Measurements from ENCODE around the gene CD101. TPM values are rescaled to one million over a fixed set of nuclear protein-coding genes. Genes with fewer than 3 reads are reported as not detected.

The CD101 gene
- total and polyA plus RNA-seq, 2 of the 8 experiments (the other 6 are each of a cell fraction or from before 2014, with no cell fraction given) = 1.1 to 1.2 TPM

DNA sequence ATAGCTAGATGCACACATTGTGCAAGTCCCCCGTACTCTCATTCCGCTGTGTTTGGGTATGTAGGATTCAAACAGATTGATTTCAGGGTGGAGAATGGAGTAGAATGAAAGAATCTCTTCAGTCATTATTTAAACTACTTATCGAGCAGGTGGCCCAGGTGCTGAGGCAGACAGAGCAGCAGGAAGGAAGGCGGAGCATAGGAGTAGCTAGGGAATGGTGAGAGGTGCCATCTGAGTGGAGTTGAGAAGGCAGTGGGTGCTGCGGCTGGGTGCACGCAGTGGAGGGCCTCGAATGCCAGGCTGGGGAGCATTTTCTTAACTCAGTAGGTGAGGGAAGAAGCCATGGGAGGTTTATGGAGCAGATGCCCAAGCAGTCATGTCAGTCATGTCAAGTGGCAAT, 45.2 kb upstream of the CD101 start:
- Histone ChIP-seq H3K23me2 (ENCODE audit: low read depth, low read length) (no peaks in the 10 kb centered on the region; the same call in 1 of the 2 replicates), H2BK5ac (ENCODE audit: low read depth, low read length) (no peak overlapping the region), H4K91ac (replicated peaks; ENCODE audit: insufficient read length, low read length) (no peak overlapping the region), H3K23ac (ENCODE audit: insufficient read length) (no peak overlapping the region), H3K9ac (replicated peaks in 1 of 4; ENCODE audit: extremely low read depth in 1 of 4, low read depth in 3 of 4, low read length in 3 of 4) (no peak overlapping the region), H4K5ac (ENCODE audit: insufficient read length, low read depth, low read length) (no peak overlapping the region), H3K14ac (ENCODE audit: insufficient read length) (no peak overlapping the region), H3K4ac (replicated peaks; ENCODE audit: insufficient read length, low read depth, low read length) (no peak overlapping the region), H2BK15ac (ENCODE audit: low read length) (no peak overlapping the region), H2BK120ac (replicated peaks; ENCODE audit: low read depth, low read length) (no peak overlapping the region), H2AFZ (ENCODE audit: low read length) (no peak overlapping the region), H4K8ac (ENCODE audit: extremely low read depth, insufficient read depth, low read length) (no peak overlapping the region; the same call in 1 of the 2 replicates), H3K27ac (ENCODE audit: low read depth, low read length) (no peak overlapping the region), H3K27me3 (replicated peaks in 1 of 4; ENCODE audit: control insufficient read depth in 3 of 4, extremely low read depth in 1 of 4, insufficient read depth in 3 of 4, low read length in 3 of 4) (no peaks in the 10 kb centered on the region), H3K79me1 (ENCODE audit: low read depth, low read length) (peaks cover 5% of the 10 kb centered on the region; the same call in 1 of the 2 replicates), H3K4me3 (ENCODE audit: extremely low read depth in 1 of 4, insufficient read depth in 2 of 4, low read depth in 3 of 4, low read length in 4 of 4) (no peak overlapping the region), H2AK5ac (ENCODE audit: low read depth, low read length) (no peak overlapping the region), H3K36me3 (ENCODE audit: control insufficient read depth in 2 of 4, insufficient read depth in 4 of 4, low read length in 3 of 4) (peaks cover 0 to 3% (median under 1%) of the 10 kb centered on the region in 4 experiments; a peak in 3 of 8 replicates), H3K4me2 (ENCODE audit: insufficient read depth in 1 of 2, low read depth in 2 of 2, low read length in 2 of 2) (no peak overlapping the region), H3K56ac (replicated peaks; ENCODE audit: insufficient read length, low read depth, low read length) (no peak overlapping the region), H3K4me1 (replicated peaks in 1 of 4; ENCODE audit: control insufficient read depth in 3 of 4, insufficient read depth in 4 of 4, low read length in 3 of 4) (peaks cover 0 to 11% (median 1%) of the 10 kb centered on the region in 4 experiments; a peak in 3 of 7 replicates), H2BK12ac (ENCODE audit: low read depth, low read length) (no peak overlapping the region), H2BK20ac (ENCODE audit: low read length) (no peak overlapping the region), H3K18ac (ENCODE audit: extremely low read depth, low read length) (no peak overlapping the region), H4K20me1 (replicated peaks in 1 of 2; ENCODE audit: control insufficient read depth in 1 of 2, insufficient read depth in 2 of 2, low read length in 2 of 2) (peaks cover 0 to 3% of the 10 kb centered on the region in 2 experiments), H3K9me3 (ENCODE audit: insufficient read depth in 2 of 2, low read depth in 1 of 2, low read length in 1 of 2) (no peaks in the 10 kb centered on the region), H3K79me2 (ENCODE audit: control insufficient read depth in 1 of 2, insufficient read depth in 2 of 2, low read length in 2 of 2) (no peaks in the 10 kb centered on the region)
- ChIA-PET POLR2A (ENCODE audit: partially characterized antibody) (no interaction called here), CTCF (ENCODE audit: partially characterized antibody) (interaction anchor here (0.6 to 1.3 kb wide), 2 partner anchors 47 to 53 kb away, joined by 3 read pairs; no protein-coding TSS in a partner anchor)
- WGBS, 2 experiments (ENCODE audit: extremely low coverage in 1 of 2, insufficient coverage in 1 of 2, insufficient read length in 1 of 2, insufficient replicate concordance in 2 of 2, low coverage in 1 of 2, low lambda C conversion rate in 2 of 2, missing lambda C conversion rate in 1 of 2) = 94% methylated on average over 7 of the region's 7 CpGs; no CpG with 5 or more reads in 1 of the 2 experiments
- DNase-seq (ENCODE audit: low read depth in 1 of 2, low spot score in 2 of 2) (no peak), FAIRE-seq (no peak)
- no peak for TF ChIP-seq RXRA (IDR thresholded peaks at IDR 0.05; ENCODE audit: insufficient read depth, low read depth, low read length)
- no peak for TF ChIP-seq RFX5 (IDR thresholded peaks at IDR 0.05; ENCODE audit: borderline replicate concordance, low read depth, low read length)
- no peak for TF ChIP-seq JUND (IDR thresholded peaks at IDR 0.05; ENCODE audit: low read length)
- TF ChIP-seq TAF1 (IDR thresholded peaks at IDR 0.05; ENCODE audit: low read depth, low read length) = no peak
- TF ChIP-seq BCL11A (IDR thresholded peaks at IDR 0.05; ENCODE audit: low read depth in 2 of 2, low read length in 2 of 2) = no peak
